ENCODE results near the gene COX6A2. TPM values are rescaled to one million over a fixed set of nuclear protein-coding genes. Genes with fewer than 3 reads are reported as not detected.

Gene COX6A2
- total and polyA plus RNA-seq, 2 experiments from 2014 or later = 1.7 TPM; not detected in 1

- H3K27me3 ChIP-seq = no peaks in the 10 kb centered on the region
- no peak overlapping the region for H3K4me3 ChIP-seq
- TF ChIP-seq EZH2phosphoT487 (IDR thresholded peaks at IDR 0.05; ENCODE audit: low read depth, severe bottlenecking, unreplicated experiment) = no peak
- no peak for TF ChIP-seq CTCF (IDR thresholded peaks at IDR 0.05; ENCODE audit: poor library complexity)
- TF ChIP-seq EZH2 (IDR thresholded peaks at IDR 0.05; ENCODE audit: borderline replicate concordance) = no peak
- H3K9me2 ChIP-seq (replicated peaks; ENCODE audit: insufficient read depth) = no peaks in the 10 kb centered on the region
- no peak overlapping the region for H3K4me2 ChIP-seq
- H3K4me1 ChIP-seq (ENCODE audit: insufficient read depth) = no peaks in the 10 kb centered on the region
- H3K9me3 ChIP-seq (ENCODE audit: low read depth) = no peaks in the 10 kb centered on the region
- H4K20me1 ChIP-seq (ENCODE audit: insufficient read depth, poor library complexity, severe bottlenecking) = no peaks in the 10 kb centered on the region
- H2AFZ ChIP-seq = no peak overlapping the region
- no peak overlapping the region for H3K27ac ChIP-seq
- H3K79me2 ChIP-seq = peaks cover 7% of the 10 kb centered on the region
- H3K36me3 ChIP-seq (replicated peaks; ENCODE audit: insufficient read depth, low read depth) = no peaks in the 10 kb centered on the region
- WGBS (ENCODE audit: low lambda C conversion rate, missing lambda C conversion rate) = 94% methylated on average over 17 of the region's 17 CpGs
- DNase-seq (ENCODE audit: low spot score) = no peak
These were observed 36.7 kb upstream of the COX6A2 start for GRCh38 chr16:31464781-31465260.

GRCh38 chr16:31464348-31464769, 36.2 kb upstream of the COX6A2 start:
- H3K9me2 ChIP-seq (replicated peaks; ENCODE audit: insufficient read depth) = no peaks in the 10 kb centered on the region
- no peaks in the 10 kb centered on the region for H3K9me3 ChIP-seq (ENCODE audit: low read depth)
- H3K36me3 ChIP-seq (replicated peaks; ENCODE audit: insufficient read depth, low read depth) = no peaks in the 10 kb centered on the region
- TF ChIP-seq EZH2phosphoT487 (IDR thresholded peaks at IDR 0.05; ENCODE audit: low read depth, severe bottlenecking, unreplicated experiment) = no peak
- no peak for TF ChIP-seq EZH2 (IDR thresholded peaks at IDR 0.05; ENCODE audit: borderline replicate concordance)
- no peak for TF ChIP-seq CTCF (IDR thresholded peaks at IDR 0.05; ENCODE audit: poor library complexity)
- peaks cover 7% of the 10 kb centered on the region for H3K79me2 ChIP-seq
- H2AFZ ChIP-seq = no peak overlapping the region
- no peaks in the 10 kb centered on the region for H3K27me3 ChIP-seq
- WGBS (ENCODE audit: low lambda C conversion rate, missing lambda C conversion rate) = 97% methylated on average over 30 of the region's 36 CpGs
- H3K27ac ChIP-seq = no peak overlapping the region
- H3K4me1 ChIP-seq (ENCODE audit: insufficient read depth) = no peaks in the 10 kb centered on the region
- H3K4me3 ChIP-seq = no peak overlapping the region
- DNase-seq (ENCODE audit: low spot score) = no peak
- no peaks in the 10 kb centered on the region for H4K20me1 ChIP-seq (ENCODE audit: insufficient read depth, poor library complexity, severe bottlenecking)
- no peak overlapping the region for H3K4me2 ChIP-seq

- Histone ChIP-seq H3K9me3 (ENCODE audit: low read depth) (no peaks in the 10 kb centered on the region), H3K27me3 (no peaks in the 10 kb centered on the region), H3K36me3 (replicated peaks; ENCODE audit: insufficient read depth, low read depth) (no peaks in the 10 kb centered on the region), H3K4me2 (no peak overlapping the region), H4K20me1 (ENCODE audit: insufficient read depth, poor library complexity, severe bottlenecking) (peaks cover 12% of the 10 kb centered on the region), H3K4me3 (no peak overlapping the region), H3K4me1 (ENCODE audit: insufficient read depth) (peaks cover 8% of the 10 kb centered on the region), H3K9me2 (replicated peaks; ENCODE audit: insufficient read depth) (no peaks in the 10 kb centered on the region), H2AFZ (no peak overlapping the region), H3K27ac (no peak overlapping the region), H3K79me2 (peaks cover 19% of the 10 kb centered on the region)
- TF ChIP-seq EZH2 (IDR thresholded peaks at IDR 0.05; ENCODE audit: borderline replicate concordance) (no peak), CTCF (IDR thresholded peaks at IDR 0.05; ENCODE audit: poor library complexity) (no peak), EZH2phosphoT487 (IDR thresholded peaks at IDR 0.05; ENCODE audit: low read depth, severe bottlenecking, unreplicated experiment) (no peak)
- no peak for DNase-seq (ENCODE audit: low spot score)
- 97% methylated on average over 35 of the region's 35 CpGs for WGBS (ENCODE audit: low lambda C conversion rate, missing lambda C conversion rate)
These were observed 34.0 kb upstream of the COX6A2 start for GRCh38 chr16:31461921-31462804.

All from hepatocyte (in vitro differentiated cells).